K562 (cell line): ENCODE measurements around the gene NECTIN3.

Source experiments
- CTCF ChIP-seq, 3 experiments: IDR thresholded peaks in 2 of 3; conservative IDR thresholded peaks in 1 of 3; 2 replicates each; pipeline ENCODE4 v1.5.1; 2011 to 2012; ENCODE audit warnings: low read length in 3 of 3, mild to moderate bottlenecking in 3 of 3, control low read depth in 2 of 3, improper control_type of control experiment in 1 of 3, inconsistent platforms in 1 of 3, low read depth in 1 of 3, mixed read lengths in 1 of 3, moderate library complexity in 1 of 3; ENCODE audit not compliant: insufficient read depth in 2 of 3
- GABPB1 ChIP-seq: sonication (generic); formaldehyde crosslinking; IDR thresholded peaks from 2 replicates; pipeline ENCODE4 v1.8.0; 2022; ENCODE audit warnings: mild to moderate bottlenecking, missing genetic modification reagents
- GATAD2A ChIP-seq: fragments of 450-650 bp; IDR thresholded peaks from 2 replicates; pipeline ENCODE4 v1.6.1; 2017
- HMG20B ChIP-seq: fragments of 250-450 bp; sonication (Bioruptor Pico); IDR thresholded peaks from 2 replicates; pipeline ENCODE4 v1.5.0; 2021; ENCODE audit warnings: mild to moderate bottlenecking
- NR0B1 ChIP-seq: fragments of 450-650 bp; IDR thresholded peaks from one replicate; pipeline ENCODE4 v1.6.1; 2018; ENCODE audit warnings: mild to moderate bottlenecking, moderate library complexity; ENCODE audit not compliant: partially characterized antibody
- PURB ChIP-seq: sonication (generic); formaldehyde crosslinking; IDR thresholded peaks from 2 replicates; pipeline ENCODE4 v1.9.0; 2021; ENCODE audit warnings: low read depth, mild to moderate bottlenecking, missing genetic modification reagents
- ZNF282 ChIP-seq: sonication (generic); formaldehyde crosslinking; IDR thresholded peaks from 2 replicates; pipeline ENCODE4 v1.8.1; 2023; ENCODE audit warnings: missing genetic modification reagents
- ZNF740 ChIP-seq, 3 experiments: fragments of 200-800 bp in 1 of 3; sonication (Bioruptor generic) in 1 of 3; sonication (generic) in 1 of 3; formaldehyde crosslinking in 1 of 3; IDR thresholded peaks; 2 replicates each; pipeline versions ENCODE4 v1.6.1 to v1.8.0; 2016 to 2022; ENCODE audit warnings: mild to moderate bottlenecking in 2 of 3, missing compliant biosample characterization in 2 of 3, missing genetic modification characterization in 2 of 3, missing genetic modification reagents in 1 of 3
- TF ChIP-seq, protein P1 (sequence below): IDR thresholded peaks from 2 replicates; pipeline ENCODE4 v1.6.1; 2011; ENCODE audit not compliant: insufficient read length; ENCODE audit errors: extremely low read depth

- TF ChIP-seq ZNF740 (CRISPR knock-in tag; IDR thresholded peaks at IDR 0.05) (no peak), ZNF740 (tag; IDR thresholded peaks at IDR 0.05) (no peak), ZNF282 (no peak), HMG20B (CRISPR knock-in tag) (no peak), NR0B1 (no peak), GABPB1 (CRISPR knock-in tag) (no peak), PURB (CRISPR knock-in tag) (no peak), CTCF (IDR thresholded peaks at IDR 0.05 in 2 of 3, conservative IDR thresholded peaks at IDR 0.05 in 1 of 3; ENCODE audit: insufficient read depth in 2 of 3, low read depth in 1 of 3, low read length in 3 of 3) (no peak), GATAD2A (no peak)
- TF ChIP-seq, protein P1, sequence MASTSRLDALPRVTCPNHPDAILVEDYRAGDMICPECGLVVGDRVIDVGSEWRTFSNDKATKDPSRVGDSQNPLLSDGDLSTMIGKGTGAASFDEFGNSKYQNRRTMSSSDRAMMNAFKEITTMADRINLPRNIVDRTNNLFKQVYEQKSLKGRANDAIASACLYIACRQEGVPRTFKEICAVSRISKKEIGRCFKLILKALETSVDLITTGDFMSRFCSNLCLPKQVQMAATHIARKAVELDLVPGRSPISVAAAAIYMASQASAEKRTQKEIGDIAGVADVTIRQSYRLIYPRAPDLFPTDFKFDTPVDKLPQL, result no peak
Measured at GRCh38 chr3:111087924-111088469, 16.4 kb downstream of the NECTIN3 start.
